CD4-positive, alpha-beta memory T cell (primary cell): Measurements from ENCODE around the gene GLT1D1. TPM values are rescaled to one million over a fixed set of nuclear protein-coding genes. Genes with fewer than 3 reads are reported as not detected.

Experiments used
- CTCF ChIA-PET: fragments of 350-600 bp; sonication (Branson Sonifier 250); formaldehyde crosslinking; loops from one replicate; lab custom pipeline; 2021; ENCODE audit warnings: inconsistent platforms; ENCODE audit not compliant: partially characterized antibody; lab: Charles Lee
- POLR2A ChIA-PET: fragments of 350-600 bp; sonication (Branson Sonifier 250); formaldehyde crosslinking; loops from one replicate; lab custom pipeline; 2021; ENCODE audit not compliant: partially characterized antibody; lab: Charles Lee
- DNase-seq, 5 donors: peaks; one replicate each; pipeline versions ENCODE4 v3.0.0 to v3.0.0-alpha.2; 2020 to 2022; ENCODE audit warnings: mixed read lengths in 1 of 5
- H3K27ac ChIP-seq: one replicate; pipeline ENCODE4 v1.7.0; 2013; ENCODE audit warnings: low read depth, low read length
- H3K27me3 ChIP-seq: 2 replicates; pipeline ENCODE4 v1.7.0; 2013; ENCODE audit warnings: mild to moderate bottlenecking, low read length, moderate library complexity; ENCODE audit not compliant: insufficient read depth
- H3K36me3 ChIP-seq: 2 replicates; pipeline ENCODE4 v1.7.0; 2013; ENCODE audit warnings: mild to moderate bottlenecking, low read length, moderate library complexity; ENCODE audit not compliant: insufficient read depth
- H3K4me1 ChIP-seq: 2 replicates; pipeline ENCODE4 v1.7.0; 2013; ENCODE audit warnings: mild to moderate bottlenecking, low read length, moderate library complexity; ENCODE audit not compliant: insufficient read depth
- H3K4me3 ChIP-seq, 2 donors: one replicate each; pipeline ENCODE4 v1.7.0; 2013; ENCODE audit warnings: low read length in 2 of 2, mild to moderate bottlenecking in 1 of 2
- H3K9me3 ChIP-seq, 2 donors: one replicate each; pipeline ENCODE4 v1.7.0; 2013; ENCODE audit warnings: low read length in 2 of 2, control low read depth in 1 of 2; ENCODE audit not compliant: control insufficient read depth in 1 of 2
- H3K27ac Mint-ChIP-seq, 7 donors: one replicate each; pipeline ENCODE4 v1.8.0; 2020 to 2021; ENCODE audit warnings: mixed read lengths in 7 of 7, mild to moderate bottlenecking in 6 of 7, inconsistent platforms in 3 of 7, moderate library complexity in 3 of 7
- H3K27me3 Mint-ChIP-seq, 2 donors: one replicate each; pipeline ENCODE4 v1.8.0; 2020 to 2021; ENCODE audit warnings: mixed read lengths in 2 of 2
- H3K36me3 Mint-ChIP-seq, 2 donors: one replicate each; pipeline ENCODE4 v1.8.0; 2020 to 2021; ENCODE audit warnings: mixed read lengths in 2 of 2, inconsistent platforms in 1 of 2, mild to moderate bottlenecking in 1 of 2
- H3K4me1 Mint-ChIP-seq, 4 donors: one replicate each; pipeline ENCODE4 v1.8.0; 2020 to 2021; ENCODE audit warnings: mixed read lengths in 4 of 4, mild to moderate bottlenecking in 1 of 4
- H3K4me3 Mint-ChIP-seq, 8 donors: one replicate each; pipeline ENCODE4 v1.8.0; 2020 to 2021; ENCODE audit warnings: mixed read lengths in 8 of 8, mild to moderate bottlenecking in 7 of 8, moderate library complexity in 6 of 8, inconsistent platforms in 3 of 8
- H3K9me3 Mint-ChIP-seq, 8 donors: one replicate each; pipeline ENCODE4 v1.8.0; 2020 to 2021; ENCODE audit warnings: mixed read lengths in 8 of 8, mild to moderate bottlenecking in 5 of 8, inconsistent platforms in 3 of 8, moderate library complexity in 1 of 8
- intact Hi-C: fragments of 100-400 bp; cut with micrococcal nuclease; formaldehyde crosslinking; loops from one replicate; pipeline ENCODE4 v1.15.1; 2023
- polyA plus RNA-seq, 2 donors: library from polyadenylated mRNA; unstranded; fragments of 300-500 nt; fragmentation: Illumina TruSeq; gene quantifications; one replicate each; pipeline ENCODE4 v1.2.3, GENCODE V29; 2021
- total RNA-seq, 2 experiments: library from RNA; stranded (reverse); gene quantifications; one replicate each; pipeline ENCODE4 v1.2.3, GENCODE V29; 2021

Gene GLT1D1
- total and polyA plus RNA-seq, 4 experiments from 2014 or later, result not detected

DNA sequence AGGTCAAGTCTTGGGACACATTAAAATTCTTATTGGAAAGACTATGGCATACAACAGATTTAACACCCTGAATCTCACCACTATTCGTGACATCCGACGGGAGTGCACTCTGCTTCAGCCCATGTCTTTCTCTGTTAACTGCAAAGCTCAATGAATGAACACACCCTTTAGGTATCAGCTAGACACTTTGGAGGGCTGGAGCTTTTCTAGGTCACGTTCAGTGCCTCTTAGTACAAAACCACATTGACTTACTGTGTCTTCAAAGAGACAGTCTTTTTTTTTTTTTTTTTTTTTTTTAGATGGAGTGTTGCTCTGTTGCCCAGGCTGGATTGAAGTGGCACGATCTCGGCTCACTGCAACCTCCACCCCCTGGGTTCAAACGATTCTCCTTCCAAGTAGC, 80.6 kb downstream of the GLT1D1 start:
- Mint-ChIP-seq H3K27me3 (no peaks in the 10 kb centered on the region), H3K27ac (no peak overlapping the region), H3K36me3 (no peaks in the 10 kb centered on the region), H3K9me3 (peaks cover 0 to 5% (median 0%) of the 10 kb centered on the region in 8 donors), H3K4me3 (no peak overlapping the region), H3K4me1 (peaks cover 0 to 2% (median 0%) of the 10 kb centered on the region in 4 donors)
- Histone ChIP-seq H3K27ac (no peak overlapping the region), H3K36me3 (no peaks in the 10 kb centered on the region), H3K9me3 (no peaks in the 10 kb centered on the region), H3K4me1 (no peaks in the 10 kb centered on the region), H3K27me3 (no peaks in the 10 kb centered on the region), H3K4me3 (no peak overlapping the region)
- intact Hi-C loops, result no loop called here
- ChIA-PET POLR2A (no interaction called here), CTCF (no interaction called here)
- DNase-seq, result no peak

GRCh38 chr12:128938886-128939285, 85.6 kb downstream of the GLT1D1 start:
- no peaks in the 10 kb centered on the region for H3K36me3 ChIP-seq
- H3K4me1 ChIP-seq, result no peaks in the 10 kb centered on the region
- H3K4me3 ChIP-seq, result no peak overlapping the region
- H3K27ac Mint-ChIP-seq, result no peak overlapping the region
- H3K9me3 Mint-ChIP-seq, result peaks cover 0 to 5% (median 0%) of the 10 kb centered on the region in 8 donors
- no peak overlapping the region for H3K4me3 Mint-ChIP-seq
- no peaks in the 10 kb centered on the region for H3K9me3 ChIP-seq
- ChIA-PET POLR2A (no interaction called here), CTCF (no interaction called here)
- H3K27me3 Mint-ChIP-seq, result no peaks in the 10 kb centered on the region
- H3K27ac ChIP-seq, result no peak overlapping the region
- intact Hi-C loops, result no loop called here
- no peaks in the 10 kb centered on the region for H3K4me1 Mint-ChIP-seq
- no peak for DNase-seq
- H3K27me3 ChIP-seq, result no peaks in the 10 kb centered on the region
- no peaks in the 10 kb centered on the region for H3K36me3 Mint-ChIP-seq

DNA sequence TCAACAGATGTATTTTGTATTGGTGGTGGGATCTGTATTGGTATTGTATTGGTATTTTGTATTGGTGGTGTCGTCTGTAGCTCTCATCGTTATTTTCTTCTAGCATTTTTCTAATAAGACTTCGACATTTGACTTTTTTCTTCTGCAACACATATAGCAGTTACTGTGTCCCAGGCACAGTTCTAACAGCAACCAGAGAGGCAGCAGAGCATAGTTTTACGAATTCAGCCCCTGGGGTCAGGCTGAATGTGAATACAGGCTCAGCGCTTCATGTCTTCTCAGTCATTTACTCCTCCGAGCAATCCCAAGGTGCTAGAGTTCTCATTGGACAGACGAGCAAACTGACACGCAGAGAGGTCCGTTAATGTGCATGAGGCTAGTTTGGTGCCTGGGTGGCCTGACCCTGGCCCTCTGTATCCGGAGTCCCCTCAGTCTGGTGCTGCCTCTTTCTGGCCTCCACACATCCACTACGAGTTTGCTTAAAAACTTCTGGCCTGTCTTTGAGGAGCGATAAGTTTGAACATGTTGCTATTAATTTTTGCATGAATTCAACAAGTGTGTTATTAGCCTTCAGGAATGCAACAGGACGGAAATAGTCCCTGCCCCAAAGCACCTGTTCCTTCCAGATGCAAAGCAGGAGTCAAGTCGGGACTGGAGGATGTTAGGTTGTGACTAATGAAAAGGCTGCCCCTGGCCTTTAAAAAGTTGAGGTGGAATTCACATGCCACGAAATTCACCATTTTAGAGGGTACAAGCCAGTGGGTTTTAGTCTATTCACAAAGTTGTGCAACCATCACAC, 87.0 kb downstream of the GLT1D1 start:
- H3K27me3 ChIP-seq, result no peaks in the 10 kb centered on the region
- H3K9me3 Mint-ChIP-seq, result peaks cover 0 to 5% (median 0%) of the 10 kb centered on the region in 8 donors
- no peaks in the 10 kb centered on the region for H3K4me1 Mint-ChIP-seq
- H3K9me3 ChIP-seq, result no peaks in the 10 kb centered on the region
- intact Hi-C loops, result no loop called here
- H3K36me3 Mint-ChIP-seq, result no peaks in the 10 kb centered on the region
- CTCF ChIA-PET, result no interaction called here
- no peaks in the 10 kb centered on the region for H3K36me3 ChIP-seq
- POLR2A ChIA-PET, result no interaction called here
- no peaks in the 10 kb centered on the region for H3K4me1 ChIP-seq
- DNase-seq, result no peak
- H3K4me3 Mint-ChIP-seq, result no peak overlapping the region
- H3K27ac ChIP-seq, result no peak overlapping the region
- no peaks in the 10 kb centered on the region for H3K27me3 Mint-ChIP-seq
- H3K4me3 ChIP-seq, result no peak overlapping the region
- no peak overlapping the region for H3K27ac Mint-ChIP-seq

DNA sequence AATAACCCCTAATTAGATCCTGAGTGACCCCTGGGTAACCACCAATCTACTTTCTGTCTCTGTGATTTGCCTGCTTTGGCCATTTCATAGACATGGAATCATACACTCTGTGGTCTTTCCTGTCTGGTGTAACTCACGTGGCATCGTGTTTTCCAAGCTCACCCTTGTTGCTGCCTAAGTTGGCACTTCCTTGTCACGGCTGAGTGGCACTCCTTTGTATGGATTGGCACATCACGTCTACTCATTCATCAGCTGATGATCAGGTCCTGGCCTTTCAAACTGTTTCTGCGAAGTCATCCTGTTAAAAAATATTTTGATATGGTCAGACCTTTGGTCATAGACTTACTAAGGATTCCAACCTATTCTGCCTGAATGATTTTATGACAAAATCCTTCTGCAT, 87.7 kb downstream of the GLT1D1 start:
- H3K27me3 ChIP-seq, result peaks cover 4% of the 10 kb centered on the region
- no peak overlapping the region for H3K27ac Mint-ChIP-seq
- CTCF ChIA-PET, result no interaction called here
- H3K9me3 ChIP-seq, result no peaks in the 10 kb centered on the region
- no peaks in the 10 kb centered on the region for H3K27me3 Mint-ChIP-seq
- no peak for DNase-seq
- no peak overlapping the region for H3K27ac ChIP-seq
- no peaks in the 10 kb centered on the region for H3K36me3 ChIP-seq
- intact Hi-C loops, result no loop called here
- POLR2A ChIA-PET, result no interaction called here
- no peaks in the 10 kb centered on the region for H3K4me1 Mint-ChIP-seq
- no peak overlapping the region for H3K4me3 ChIP-seq
- H3K36me3 Mint-ChIP-seq, result no peaks in the 10 kb centered on the region
- no peak overlapping the region for H3K4me3 Mint-ChIP-seq
- no peaks in the 10 kb centered on the region for H3K4me1 ChIP-seq
- peaks cover 0 to 5% (median 0%) of the 10 kb centered on the region in 8 donors for H3K9me3 Mint-ChIP-seq

DNA sequence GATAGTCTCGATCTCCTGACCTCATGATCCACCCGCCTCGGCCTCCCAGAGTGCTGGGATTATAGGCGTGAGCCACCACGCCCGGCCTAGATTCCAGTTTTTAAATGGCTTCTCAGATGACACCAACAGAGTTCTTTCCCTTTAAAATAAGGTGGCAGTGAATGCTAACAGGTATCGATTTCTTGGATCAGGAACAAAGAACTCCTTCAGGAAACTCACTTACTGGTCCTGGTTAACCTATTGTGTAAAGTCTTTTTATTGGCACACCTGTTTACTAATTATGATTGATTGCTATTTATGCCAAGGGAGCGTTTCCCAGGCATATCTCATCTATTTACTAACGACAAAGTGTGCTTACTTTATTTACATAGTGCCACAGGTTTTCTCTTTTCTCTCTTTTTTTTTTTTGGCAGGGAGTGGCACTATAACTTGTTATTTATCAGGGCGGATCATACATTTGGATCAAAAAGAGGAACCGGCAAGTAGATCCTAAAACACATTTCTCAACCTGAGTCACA, 89.7 kb downstream of the GLT1D1 start:
- H3K9me3 Mint-ChIP-seq, result peaks cover 0 to 3% (median 0%) of the 10 kb centered on the region in 8 donors
- Histone ChIP-seq H3K36me3 (no peaks in the 10 kb centered on the region), H3K4me1 (no peaks in the 10 kb centered on the region), H3K27ac (no peak overlapping the region), H3K27me3 (peaks cover 4% of the 10 kb centered on the region), H3K9me3 (no peaks in the 10 kb centered on the region), H3K4me3 (no peak overlapping the region)
- no peak overlapping the region for H3K4me3 Mint-ChIP-seq
- H3K27ac Mint-ChIP-seq, result no peak overlapping the region
- no peaks in the 10 kb centered on the region for H3K4me1 Mint-ChIP-seq
- no peak for DNase-seq
- POLR2A ChIA-PET, result no interaction called here
- CTCF ChIA-PET, result no interaction called here
- no peaks in the 10 kb centered on the region for H3K36me3 Mint-ChIP-seq
- H3K27me3 Mint-ChIP-seq, result no peaks in the 10 kb centered on the region
- intact Hi-C loops, result no loop called here

DNA sequence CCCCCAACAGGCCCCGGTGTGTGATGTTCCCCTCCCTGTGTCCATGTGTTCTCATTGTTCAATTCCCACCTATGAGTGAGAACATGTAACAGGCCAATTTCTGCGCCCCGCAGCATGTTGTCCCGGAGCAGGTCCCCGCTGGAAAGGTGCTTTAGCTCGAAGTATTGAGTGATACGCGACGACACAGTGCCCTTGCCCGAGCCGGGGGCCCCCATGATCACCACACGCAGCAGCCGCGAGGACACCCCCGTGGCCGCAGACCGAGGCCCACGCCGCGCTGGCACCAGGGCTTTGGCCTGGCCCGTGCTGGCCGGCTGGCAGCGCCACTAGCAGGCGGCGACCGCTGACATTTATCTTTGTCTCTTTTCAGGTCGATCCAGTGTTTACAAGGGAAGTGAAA, 91.7 kb downstream of the GLT1D1 start:
- Mint-ChIP-seq H3K36me3 (no peaks in the 10 kb centered on the region), H3K9me3 (peaks cover 0 to 6% (median 0%) of the 10 kb centered on the region in 8 donors), H3K27ac (no peak overlapping the region), H3K4me3 (no peak overlapping the region), H3K4me1 (no peaks in the 10 kb centered on the region), H3K27me3 (no peaks in the 10 kb centered on the region)
- intact Hi-C loops, result no loop called here
- DNase-seq, result no peak
- ChIA-PET CTCF (no interaction called here), POLR2A (no interaction called here)
- Histone ChIP-seq H3K4me1 (no peaks in the 10 kb centered on the region), H3K27me3 (peaks cover 4% of the 10 kb centered on the region), H3K27ac (no peak overlapping the region), H3K36me3 (no peaks in the 10 kb centered on the region), H3K9me3 (no peaks in the 10 kb centered on the region), H3K4me3 (no peak overlapping the region)

- no peaks in the 10 kb centered on the region for H3K36me3 ChIP-seq
- H3K4me3 ChIP-seq, result no peak overlapping the region
- Mint-ChIP-seq H3K4me3 (no peak overlapping the region), H3K9me3 (peaks cover 0 to 6% (median 4%) of the 10 kb centered on the region in 8 donors), H3K27ac (no peak overlapping the region), H3K36me3 (no peaks in the 10 kb centered on the region), H3K4me1 (no peaks in the 10 kb centered on the region), H3K27me3 (no peaks in the 10 kb centered on the region)
- intact Hi-C loops, result no loop called here
- POLR2A ChIA-PET, result no interaction called here
- peaks cover 4% of the 10 kb centered on the region for H3K27me3 ChIP-seq
- no peak for DNase-seq
- CTCF ChIA-PET, result no interaction called here
- no peak overlapping the region for H3K27ac ChIP-seq
- no peaks in the 10 kb centered on the region for H3K4me1 ChIP-seq
- H3K9me3 ChIP-seq, result no peaks in the 10 kb centered on the region
These were observed 93.9 kb downstream of the GLT1D1 start for GRCh38 chr12:128947209-128947608.
